K562 (cell line): Measurements from ENCODE around the gene AGAP1. TPM values are rescaled to one million over a fixed set of nuclear protein-coding genes. Genes with fewer than 3 reads are reported as not detected.

Experiments
- ATAC-seq: fragments of 200-7000 bp; cut with Tn5 transposase; 3 replicates; pipeline ENCODE4 v1.9.1; 2020; ENCODE audit warnings: moderate library complexity
- BruUV-seq: library from RNA; stranded (reverse); fragments of 400-500 nt; replicated peaks from 2 replicates; lab custom pipeline; 2021; lab: Mats Ljungman, UMichigan
- CTCF ChIA-PET: fragments of 300-600 bp; formaldehyde crosslinking; extraction: SDS; loops from one replicate; lab custom pipeline; 2021; ENCODE audit warnings: low intra/inter-chr PET ratio; lab: Yijun Ruan, JAX
- POLR2A ChIA-PET: fragments of 300-600, 350-650 bp; sonication (Branson Sonifier 250); formaldehyde crosslinking; extraction: SDS; loops from one replicate; lab custom pipeline; 2021; ENCODE audit warnings: antibody characterized with exemption, inconsistent platforms; lab: Yijun Ruan, JAX
- DNase-seq, 4 experiments: peaks; one replicate each; pipeline versions ENCODE4 v3.0.0 to v3.0.0-alpha.2; 2011 to 2018; ENCODE audit warnings: low spot score in 3 of 4, mixed read lengths in 3 of 4; ENCODE audit errors: extremely low read depth in 1 of 4
- FAIRE-seq: peaks from 2 replicates; lab custom pipeline; 2011; peaks lifted over from hg19 to GRCh38; lab: Jason Lieb, UNC
- H2AFZ ChIP-seq: 2 replicates; pipeline ENCODE4 v1.6.0; 2011; ENCODE audit warnings: low read depth, low read length, control low read depth, inconsistent platforms
- H3K27ac ChIP-seq: fragments of 200-600 bp; 3 replicates; pipeline ENCODE4 v1.8.0; 2011; ENCODE audit warnings: low read depth, mild to moderate bottlenecking, control low read depth, inconsistent platforms, low read length, moderate library complexity, mixed read lengths; ENCODE audit errors: extremely low read depth
- H3K27me3 ChIP-seq, 2 experiments: fragments of 300-600 bp in 1 of 2; 2 replicates in 1 of 2; 3 replicates in 1 of 2; pipeline versions ENCODE4 v1.6.0 to v1.8.0; 2011; ENCODE audit warnings: inconsistent platforms in 2 of 2, low read length in 2 of 2, mild to moderate bottlenecking in 1 of 2, mixed read lengths in 1 of 2, moderate library complexity in 1 of 2; ENCODE audit not compliant: control insufficient read depth in 2 of 2, insufficient read depth in 2 of 2
- H3K36me3 ChIP-seq: fragments of 300-600 bp; 3 replicates; pipeline ENCODE4 v1.8.0; 2011; ENCODE audit warnings: mild to moderate bottlenecking, low read length, inconsistent platforms; ENCODE audit not compliant: control insufficient read depth, insufficient read depth
- H3K4me1 ChIP-seq, 2 experiments: fragments of 200-600 bp in 1 of 2; replicated peaks in 1 of 2; 2 replicates in 1 of 2; 3 replicates in 1 of 2; pipeline versions ENCODE4 v1.5.1 to v1.8.0; 2011; ENCODE audit warnings: inconsistent platforms in 2 of 2, low read length in 2 of 2, mild to moderate bottlenecking in 1 of 2, mixed read lengths in 1 of 2, moderate library complexity in 1 of 2; ENCODE audit not compliant: control insufficient read depth in 2 of 2, insufficient read depth in 2 of 2
- H3K4me2 ChIP-seq: 2 replicates; pipeline ENCODE4 v1.6.1; 2011; ENCODE audit warnings: low read length, control low read depth, inconsistent platforms, mixed read lengths; ENCODE audit not compliant: insufficient read depth
- H3K4me3 ChIP-seq: fragments of 200-600 bp; sonication (generic), shearing (Covaris generic); 2 replicates; pipeline ENCODE4 v1.5.1; 2016; ENCODE audit warnings: control low read depth, inconsistent platforms
- H3K79me2 ChIP-seq: fragments of 200-600 bp; 3 replicates; pipeline ENCODE4 v1.8.0; 2011; ENCODE audit warnings: low read length, inconsistent platforms; ENCODE audit not compliant: control insufficient read depth, insufficient read depth
- H3K9ac ChIP-seq, 2 experiments: 2 replicates each; pipeline versions ENCODE4 v1.6.0 to v1.6.1; 2011; ENCODE audit warnings: low read depth in 2 of 2, low read length in 2 of 2, control low read depth in 1 of 2, inconsistent platforms in 1 of 2, mild to moderate bottlenecking in 1 of 2, mixed read lengths in 1 of 2; ENCODE audit not compliant: insufficient read depth in 1 of 2
- H3K9me1 ChIP-seq: one replicate; pipeline ENCODE4 v1.6.0; 2011; ENCODE audit warnings: inconsistent platforms, mild to moderate bottlenecking, low read length, moderate library complexity; ENCODE audit not compliant: control insufficient read depth, insufficient read depth
- H3K9me3 ChIP-seq: replicated peaks from 2 replicates; pipeline ENCODE4 v1.5.1; 2011; ENCODE audit warnings: low read depth, low read length, inconsistent platforms; ENCODE audit not compliant: control insufficient read depth, insufficient read depth
- H4K20me1 ChIP-seq: replicated peaks from 2 replicates; pipeline ENCODE4 v1.6.1; 2011; ENCODE audit warnings: low read length, inconsistent platforms, mixed read lengths; ENCODE audit not compliant: control insufficient read depth, insufficient read depth
- CBFB ChIP-seq: sonication (generic); formaldehyde crosslinking; IDR thresholded peaks from 2 replicates; pipeline ENCODE4 v1.4.0; 2020; ENCODE audit warnings: mild to moderate bottlenecking, missing genetic modification reagents
- FOXP4 ChIP-seq: sonication (generic); formaldehyde crosslinking; IDR thresholded peaks from 2 replicates; pipeline ENCODE4 v1.8.0; 2022; ENCODE audit warnings: mild to moderate bottlenecking, missing genetic modification reagents, borderline replicate concordance
- JUN ChIP-seq, 2 experiments: sonication (generic) in 1 of 2; formaldehyde crosslinking in 1 of 2; IDR thresholded peaks; 2 replicates each; pipeline versions ENCODE4 v1.6.1 to v1.8.0; 2012 to 2022; ENCODE audit warnings: borderline replicate concordance in 2 of 2, mild to moderate bottlenecking in 2 of 2, improper control_type of control experiment in 1 of 2, low read depth in 1 of 2, low read length in 1 of 2, missing genetic modification reagents in 1 of 2
- MAX ChIP-seq: sonication (generic); formaldehyde crosslinking; IDR thresholded peaks from 2 replicates; pipeline ENCODE4 v1.9.0; 2022; ENCODE audit warnings: mild to moderate bottlenecking, missing genetic modification reagents
- MYBL2 ChIP-seq, 2 experiments: fragments of 450-650 bp in 1 of 2; sonication (generic) in 1 of 2; formaldehyde crosslinking in 1 of 2; IDR thresholded peaks; 2 replicates each; pipeline versions ENCODE4 v1.6.1 to v1.8.1; 2017 to 2022; ENCODE audit warnings: borderline replicate concordance in 1 of 2, inconsistent platforms in 1 of 2, low read depth in 1 of 2, mild to moderate bottlenecking in 1 of 2, missing genetic modification reagents in 1 of 2, moderate library complexity in 1 of 2
- PHTF2 ChIP-seq: fragments of 250-450 bp; sonication (Bioruptor Pico); IDR thresholded peaks from 2 replicates; pipeline ENCODE4 v1.5.0; 2021; ENCODE audit warnings: mild to moderate bottlenecking
- POLR2B ChIP-seq: fragments of 450-650 bp; IDR thresholded peaks from 2 replicates; pipeline ENCODE4 v1.6.1; 2018; ENCODE audit warnings: low read depth; ENCODE audit not compliant: partially characterized antibody
- RBM39 ChIP-seq: fragments of 200-400 bp; formaldehyde crosslinking; optimal IDR thresholded peaks from 2 replicates; pipeline ENCODE3; 2018; ENCODE audit warnings: low read depth, low read length
- RERE ChIP-seq: sonication (generic); formaldehyde crosslinking; IDR thresholded peaks from 2 replicates; pipeline ENCODE4 v1.8.0; 2023; ENCODE audit warnings: missing genetic modification reagents, mild to moderate bottlenecking, borderline replicate concordance
- SMARCB1 ChIP-seq: IDR thresholded peaks from 2 replicates; pipeline ENCODE4 v1.6.1; 2011; ENCODE audit warnings: improper control_type of control experiment, low read depth; ENCODE audit not compliant: insufficient read length
- STAT5B ChIP-seq: fragments of 250-450 bp; sonication (Bioruptor Pico); IDR thresholded peaks from 2 replicates; pipeline ENCODE4 v1.8.0; 2021; ENCODE audit warnings: mild to moderate bottlenecking, inconsistent platforms
- ZNF263 ChIP-seq: sonication (generic); formaldehyde crosslinking; IDR thresholded peaks from 2 replicates; pipeline ENCODE4 v1.8.0; 2022; ENCODE audit warnings: mild to moderate bottlenecking, missing genetic modification reagents, borderline replicate concordance
- ZNF311 ChIP-seq: fragments of 250-450 bp; sonication (Bioruptor Pico); IDR thresholded peaks from 2 replicates; pipeline ENCODE4 v1.4.0; 2020; ENCODE audit warnings: mild to moderate bottlenecking, moderate library complexity
- WGBS: fragments of 100-300 bp; shearing (Covaris generic); methylation state at CpG from one replicate; pipeline ENCODE4 v1.1.6; 2016; ENCODE audit warnings: low coverage, mixed read lengths; ENCODE audit not compliant: insufficient coverage; ENCODE audit errors: missing lambda C conversion rate; 5-methylcytosine and 5-hydroxymethylcytosine counted together
- in situ Hi-C: fragments of 300-500 bp; cut with MboI; formaldehyde crosslinking; loops from 4 replicates; pipeline ENCODE4 v1.15.0; 2018; ENCODE audit warnings: inconsistent platforms, mixed read lengths
- intact Hi-C: fragments of 100-400 bp; cut with micrococcal nuclease; formaldehyde crosslinking; loops from 2 replicates; pipeline ENCODE4 v1.14.2; 2022
- polyA plus RNA-seq, 8 experiments: library from polyadenylated mRNA; depleted of rRNA in 4 of 8; stranded (reverse) in 5 of 8; unstranded in 3 of 8; fragments of >200 nt; fragmentation: Nextera tagmentation in 2 of 8; fragmentation: Illumina TruSeq in 1 of 8; extraction: Ambion mirVana in 2 of 8; extraction: Trizol in 1 of 8; gene quantifications; 2 replicates each; pipeline versions ENCODE4 v1.2.1 to v1.2.3, GENCODE V29; 2011 to 2014; ENCODE audit warnings: inconsistent platforms in 1 of 8, missing spikeins in 1 of 8
- total RNA-seq, 7 experiments: library from RNA; depleted of rRNA in 6 of 7; stranded (reverse); fragments of >200 nt in 6 of 7; fragmentation: Illumina TruSeq in 2 of 7; extraction: Trizol in 2 of 7; gene quantifications; 2 replicates each; pipeline versions ENCODE4 v1.2.1 to v1.2.3, GENCODE V29; 2011 to 2021; ENCODE audit warnings: low replicate concordance in 1 of 7

Gene AGAP1
- total and polyA plus RNA-seq, 9 of the 15 experiments (the other 6 are each of a cell fraction or from before 2014, with no cell fraction given) = 1.3 to 24.0 (median 10.6) TPM

GRCh38 chr2:235539773-235540172, 45.9 kb downstream of the AGAP1 start (continued):
- TF ChIP-seq RERE (CRISPR knock-in tag) (no peak), JUN (IDR thresholded peaks at IDR 0.05; ENCODE audit: borderline replicate concordance, low read depth, low read length) (no peak), JUN (CRISPR knock-in tag; IDR thresholded peaks at IDR 0.05; ENCODE audit: borderline replicate concordance) (no peak), STAT5B (CRISPR knock-in tag) (no peak)
- TF ChIP-seq, all 486 proteins: peak for 0

- peaks cover 48% of the 10 kb centered on the region for H4K20me1 ChIP-seq
- 83% methylated on average over 4 of the region's 5 CpGs for WGBS
- POLR2A ChIA-PET = no interaction called here
- TF ChIP-seq ZNF311 (CRISPR knock-in tag) (no peak), RBM39 (no peak), POLR2B (no peak), MAX (CRISPR knock-in tag) (no peak), CBFB (CRISPR knock-in tag) (no peak), ZNF263 (no peak), MYBL2 (IDR thresholded peaks at IDR 0.05; ENCODE audit: low read depth) (no peak), MYBL2 (CRISPR knock-in tag; IDR thresholded peaks at IDR 0.05; ENCODE audit: borderline replicate concordance) (no peak), SMARCB1 (no peak), FOXP4 (CRISPR knock-in tag) (no peak), PHTF2 (CRISPR knock-in tag) (no peak)
These were observed 47.2 kb downstream of the AGAP1 start for GRCh38 chr2:235541016-235541415.

More at GRCh38 chr2:235541016-235541415, 47.2 kb downstream of the AGAP1 start:
- CTCF ChIA-PET = no interaction called here
- no peaks in the 10 kb centered on the region for H3K9me3 ChIP-seq
- peaks cover 91% of the 10 kb centered on the region for H3K79me2 ChIP-seq
- no peak overlapping the region for H3K4me3 ChIP-seq
- peaks cover 5% of the 10 kb centered on the region for H3K9me1 ChIP-seq
- ATAC-seq (no peak), FAIRE-seq (no peak), DNase-seq (no peak)
- in situ Hi-C loops = no loop called here
- H3K9ac ChIP-seq = no peak overlapping the region
- no TSS peak for BruUV-seq
- H3K4me2 ChIP-seq = no peak overlapping the region
- peaks cover 0 to 10% of the 10 kb centered on the region in 2 experiments; a peak in 2 of 5 replicates for H3K4me1 ChIP-seq
- no peaks in the 10 kb centered on the region for H3K36me3 ChIP-seq
- intact Hi-C loops = no loop called here
- H2AFZ ChIP-seq = no peak overlapping the region
- no peaks in the 10 kb centered on the region for H3K27me3 ChIP-seq
- H3K27ac ChIP-seq = no peak overlapping the region
